ENCODE data around the gene C9orf152.
A peak's percentile ranks its signal among the peaks of the same experiment; 100 is the strongest.

The C9orf152 gene

DNA sequence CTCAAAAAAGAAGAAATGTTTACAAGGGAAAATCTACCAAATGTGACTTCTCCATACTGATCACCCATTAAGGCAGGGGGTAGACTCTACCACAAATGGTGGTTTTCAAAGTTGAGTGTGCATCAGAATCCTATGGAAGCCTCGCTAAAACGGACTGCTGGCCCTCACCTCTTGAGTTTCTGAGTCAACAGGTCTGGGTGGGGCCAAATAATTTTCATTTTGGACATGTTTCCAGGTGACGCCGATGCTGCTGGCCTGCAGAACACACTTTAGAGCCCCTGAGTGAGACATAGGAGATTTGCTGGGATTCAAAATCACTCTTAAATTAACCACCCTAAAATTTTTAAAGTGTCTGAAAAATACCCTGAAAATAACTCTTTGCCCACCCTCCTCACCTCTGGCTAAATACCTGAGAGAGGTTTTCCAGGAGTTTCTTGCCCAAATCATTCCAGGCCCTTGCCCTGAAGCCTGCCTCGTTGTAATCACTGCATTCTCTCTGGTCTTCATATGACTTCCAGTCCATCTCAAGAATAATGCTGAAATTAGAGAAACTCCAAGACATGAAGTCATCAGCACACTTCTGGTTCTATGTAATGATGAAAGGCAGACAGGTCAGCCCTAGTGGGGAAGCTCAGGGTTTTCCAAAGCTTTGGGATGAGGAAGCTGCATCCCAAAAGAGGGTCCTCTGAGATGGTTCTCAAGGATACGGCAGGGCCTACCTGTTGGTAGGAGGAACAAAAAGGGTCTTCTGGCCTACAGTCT lies 18.2 kb downstream of the C9orf152 start:
- no peak overlapping the region for H3K4me3 ChIP-seq (ENCODE audit: low read depth, low read length)
- TF ChIP-seq POLR2A (IDR thresholded peaks at IDR 0.05; ENCODE audit: extremely low read depth, insufficient read length) (no peak), MYC (IDR thresholded peaks at IDR 0.05; ENCODE audit: low read depth, low read length) (no peak)
- TF ChIP-seq, protein P1, sequence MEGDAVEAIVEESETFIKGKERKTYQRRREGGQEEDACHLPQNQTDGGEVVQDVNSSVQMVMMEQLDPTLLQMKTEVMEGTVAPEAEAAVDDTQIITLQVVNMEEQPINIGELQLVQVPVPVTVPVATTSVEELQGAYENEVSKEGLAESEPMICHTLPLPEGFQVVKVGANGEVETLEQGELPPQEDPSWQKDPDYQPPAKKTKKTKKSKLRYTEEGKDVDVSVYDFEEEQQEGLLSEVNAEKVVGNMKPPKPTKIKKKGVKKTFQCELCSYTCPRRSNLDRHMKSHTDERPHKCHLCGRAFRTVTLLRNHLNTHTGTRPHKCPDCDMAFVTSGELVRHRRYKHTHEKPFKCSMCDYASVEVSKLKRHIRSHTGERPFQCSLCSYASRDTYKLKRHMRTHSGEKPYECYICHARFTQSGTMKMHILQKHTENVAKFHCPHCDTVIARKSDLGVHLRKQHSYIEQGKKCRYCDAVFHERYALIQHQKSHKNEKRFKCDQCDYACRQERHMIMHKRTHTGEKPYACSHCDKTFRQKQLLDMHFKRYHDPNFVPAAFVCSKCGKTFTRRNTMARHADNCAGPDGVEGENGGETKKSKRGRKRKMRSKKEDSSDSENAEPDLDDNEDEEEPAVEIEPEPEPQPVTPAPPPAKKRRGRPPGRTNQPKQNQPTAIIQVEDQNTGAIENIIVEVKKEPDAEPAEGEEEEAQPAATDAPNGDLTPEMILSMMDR (IDR thresholded peaks at IDR 0.05; ENCODE audit: low read depth, low read length) = no peak
- TF ChIP-seq, protein P2, sequence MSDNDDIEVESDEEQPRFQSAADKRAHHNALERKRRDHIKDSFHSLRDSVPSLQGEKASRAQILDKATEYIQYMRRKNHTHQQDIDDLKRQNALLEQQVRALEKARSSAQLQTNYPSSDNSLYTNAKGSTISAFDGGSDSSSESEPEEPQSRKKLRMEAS (IDR thresholded peaks at IDR 0.05; ENCODE audit: low read depth, low read length) = no peak
- no peak for DNase-seq (ENCODE audit: low read depth)

DNA sequence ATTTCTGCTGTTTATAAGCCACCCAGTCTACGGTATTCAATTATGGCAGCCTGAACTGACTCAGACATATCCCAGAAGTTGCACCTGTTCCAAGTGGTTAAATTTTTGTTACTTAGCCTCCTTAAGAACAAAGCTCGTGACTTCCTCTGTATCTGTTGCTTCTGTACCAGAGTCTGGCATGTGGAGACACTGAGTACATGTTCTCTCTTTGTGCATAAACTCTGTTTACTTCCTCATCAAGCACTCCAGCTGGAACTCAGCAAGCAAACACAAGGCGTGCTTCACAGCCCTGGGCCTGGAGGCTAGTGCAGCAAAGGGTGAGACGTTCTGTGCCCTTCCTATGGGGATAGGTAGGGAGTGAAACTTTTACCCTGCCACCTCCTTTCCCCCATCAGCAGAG lies 19.0 kb downstream of the C9orf152 start:
- no peak overlapping the region for H3K4me3 ChIP-seq (ENCODE audit: low read depth, low read length)
- TF ChIP-seq, protein P2 (IDR thresholded peaks at IDR 0.05; ENCODE audit: low read depth, low read length) = peak; percentile 3; the same call in 1 of the 2 replicates
- no peak for TF ChIP-seq MYC (IDR thresholded peaks at IDR 0.05; ENCODE audit: low read depth, low read length)
- DNase-seq (ENCODE audit: low read depth) = peak; percentile 63

DNA sequence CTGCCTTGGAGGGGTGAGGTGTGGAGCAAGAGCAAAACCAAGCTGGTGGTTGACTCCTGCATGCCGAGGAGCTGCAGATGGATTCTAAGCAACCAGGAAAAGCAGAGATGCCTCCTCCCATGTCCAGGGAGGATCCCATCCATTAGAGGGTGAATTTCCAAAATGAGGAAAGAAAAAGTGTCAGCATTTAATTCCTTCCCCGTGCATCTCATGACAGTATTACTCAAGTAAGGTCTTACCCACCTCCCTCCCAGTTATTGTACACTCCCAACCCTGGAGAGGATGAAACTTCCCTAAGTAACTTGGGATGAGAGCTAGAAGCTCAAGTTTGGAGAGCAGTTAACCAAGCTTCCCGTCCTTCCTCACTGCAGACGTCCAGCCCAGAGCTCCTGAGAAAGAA lies 19.9 kb downstream of the C9orf152 start:
- TF ChIP-seq, protein P2 (IDR thresholded peaks at IDR 0.05; ENCODE audit: low read depth, low read length) = no peak
- TF ChIP-seq MYC (IDR thresholded peaks at IDR 0.05; ENCODE audit: low read depth, low read length) (no peak), POLR2A (IDR thresholded peaks at IDR 0.05; ENCODE audit: extremely low read depth, insufficient read length) (no peak)
- TF ChIP-seq, protein P1 (IDR thresholded peaks at IDR 0.05; ENCODE audit: low read depth, low read length) = no peak
- no peak for DNase-seq (ENCODE audit: low read depth)
- H3K4me3 ChIP-seq (ENCODE audit: low read depth, low read length) = no peak overlapping the region

DNA sequence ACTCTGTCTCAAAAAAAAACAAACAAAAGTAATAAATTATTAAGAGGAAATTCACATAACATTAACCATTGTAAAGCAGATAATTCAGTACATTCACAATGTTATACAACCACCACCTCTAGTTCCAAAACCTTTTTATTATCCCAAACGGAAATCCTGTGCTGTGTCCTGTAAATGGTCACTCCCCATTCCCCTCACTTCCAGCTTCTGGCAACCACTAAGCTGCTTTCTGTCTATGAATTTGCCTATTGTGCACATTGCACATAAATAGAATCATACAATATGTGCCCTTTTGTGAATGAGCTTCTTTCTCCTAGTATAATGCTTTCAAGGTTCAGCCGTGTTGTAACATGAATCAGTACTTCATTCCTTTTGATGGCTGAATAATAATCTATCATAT lies 20.8 kb downstream of the C9orf152 start:
- DNase-seq (ENCODE audit: low read depth) = no peak
- H3K4me3 ChIP-seq (ENCODE audit: low read depth, low read length) = no peak overlapping the region
- TF ChIP-seq, protein P2 (IDR thresholded peaks at IDR 0.05; ENCODE audit: low read depth, low read length) = no peak
- TF ChIP-seq, protein P1 (IDR thresholded peaks at IDR 0.05; ENCODE audit: low read depth, low read length) = no peak
- TF ChIP-seq MYC (IDR thresholded peaks at IDR 0.05; ENCODE audit: low read depth, low read length) (no peak), POLR2A (IDR thresholded peaks at IDR 0.05; ENCODE audit: extremely low read depth, insufficient read length) (no peak)

DNA sequence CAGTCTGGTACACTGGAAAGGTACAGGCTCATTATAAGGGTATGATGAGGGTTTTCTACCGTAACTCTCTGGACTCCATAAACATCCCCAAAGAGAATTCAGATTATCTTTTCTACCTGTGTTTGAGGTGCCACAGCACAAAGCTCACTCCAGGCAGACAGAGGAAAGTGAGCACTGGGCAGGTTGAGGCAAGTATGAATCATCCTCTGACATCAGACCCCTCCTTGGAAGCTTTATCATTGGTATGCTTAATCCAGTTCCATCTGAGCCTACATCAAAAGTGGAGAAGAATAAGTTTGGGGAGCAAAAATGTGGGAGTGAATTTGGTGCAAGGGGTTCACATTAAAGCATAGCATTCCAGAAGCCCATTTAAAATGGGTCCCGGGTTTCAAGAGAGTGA lies 21.7 kb downstream of the C9orf152 start:
- no peak for DNase-seq (ENCODE audit: low read depth)
- TF ChIP-seq MYC (IDR thresholded peaks at IDR 0.05; ENCODE audit: low read depth, low read length) = no peak
- TF ChIP-seq, protein P2 (IDR thresholded peaks at IDR 0.05; ENCODE audit: low read depth, low read length) = no peak
- TF ChIP-seq POLR2A (IDR thresholded peaks at IDR 0.05; ENCODE audit: extremely low read depth, insufficient read length) = no peak
- TF ChIP-seq, protein P1 (IDR thresholded peaks at IDR 0.05; ENCODE audit: low read depth, low read length) = no peak

DNA sequence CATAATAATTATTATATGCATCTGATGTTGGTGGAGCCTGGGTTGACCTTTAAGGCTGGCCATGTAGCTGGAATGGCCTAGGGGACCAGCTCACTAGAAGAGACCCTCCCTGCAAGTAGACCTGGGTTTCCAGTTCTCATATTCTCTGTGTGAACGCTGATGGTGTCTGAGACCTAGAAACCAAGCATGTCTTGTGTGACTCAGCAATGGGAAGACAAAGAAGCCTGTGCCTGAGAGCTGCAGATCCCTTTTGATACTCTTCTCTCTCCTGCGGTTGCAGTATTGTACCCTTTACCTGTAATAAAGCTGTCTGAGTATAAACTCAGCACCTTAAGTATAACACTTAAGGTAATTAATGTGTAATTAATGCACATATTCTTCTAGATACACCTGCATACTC lies 22.2 kb downstream of the C9orf152 start:
- H3K4me3 ChIP-seq (ENCODE audit: low read depth, low read length) = no peak overlapping the region
- no peak for DNase-seq (ENCODE audit: low read depth)
- TF ChIP-seq, protein P1 (IDR thresholded peaks at IDR 0.05; ENCODE audit: low read depth, low read length) = no peak

More for the DNA sequence above, 21.7 kb downstream of the C9orf152 start:
- H3K4me3 ChIP-seq (ENCODE audit: low read depth, low read length) = no peak overlapping the region
